MCF 10A (cell line): ENCODE results near the gene MAK. TPM values are rescaled to one million over a fixed set of nuclear protein-coding genes. Genes with fewer than 3 reads are reported as not detected.
"Not testable (repeated sequence)": the region's sequence is repeated elsewhere in the genome, so short reads cannot be mapped to it uniquely, and the experiment has no call there.

Experiments
- BruUV-seq: library from RNA; stranded (reverse); fragments of 400-500 nt; replicated peaks from 2 replicates; lab custom pipeline; 2021; lab: Mats Ljungman, UMichigan
- CTCF ChIA-PET: fragments of 300-600 bp; sonication (Branson Sonifier 250); formaldehyde crosslinking; extraction: SDS; loops from one replicate; lab custom pipeline; 2021; ENCODE audit warnings: antibody characterized with exemption, inconsistent platforms; lab: Yijun Ruan, JAX
- POLR2A ChIA-PET: fragments of 300-600, 350-650 bp; sonication (Branson Sonifier 250); formaldehyde crosslinking; extraction: SDS; loops from one replicate; lab custom pipeline; 2020; ENCODE audit warnings: antibody characterized with exemption, inconsistent platforms; lab: Yijun Ruan, JAX
- DNase-seq: peaks from one replicate; pipeline ENCODE4 v3.0.0-alpha.2; 2018; ENCODE audit not compliant: unreplicated experiment
- H3K27ac Mint-ChIP-seq: one replicate; pipeline ENCODE4 v1.8.0; 2022; ENCODE audit warnings: mild to moderate bottlenecking, low read depth, mixed read lengths; ENCODE audit not compliant: unreplicated experiment
- H3K27me3 Mint-ChIP-seq: one replicate; pipeline ENCODE4 v1.8.0; 2022; ENCODE audit warnings: mixed read lengths; ENCODE audit not compliant: insufficient read depth, unreplicated experiment
- H3K36me3 Mint-ChIP-seq: one replicate; pipeline ENCODE4 v1.8.0; 2022; ENCODE audit warnings: mild to moderate bottlenecking, moderate library complexity, mixed read lengths; ENCODE audit not compliant: insufficient read depth, unreplicated experiment
- H3K4me1 Mint-ChIP-seq: one replicate; pipeline ENCODE4 v1.8.0; 2022; ENCODE audit warnings: mixed read lengths; ENCODE audit not compliant: insufficient read depth, unreplicated experiment
- H3K4me3 Mint-ChIP-seq: one replicate; pipeline ENCODE4 v1.8.0; 2022; ENCODE audit warnings: mild to moderate bottlenecking, moderate library complexity, mixed read lengths; ENCODE audit not compliant: unreplicated experiment
- H3K9me3 Mint-ChIP-seq: one replicate; pipeline ENCODE4 v1.8.0; 2022; ENCODE audit warnings: mixed read lengths; ENCODE audit not compliant: unreplicated experiment
- CTCF ChIP-seq: fragments of 200-600 bp; IDR thresholded peaks from one replicate; pipeline ENCODE4 v1.8.0; 2022; ENCODE audit warnings: antibody characterized with exemption, mild to moderate bottlenecking; ENCODE audit not compliant: unreplicated experiment
- intact Hi-C: fragments of 100-400 bp; cut with micrococcal nuclease; formaldehyde crosslinking; loops from 2 replicates; pipeline ENCODE4 v1.14.1; 2022
- total RNA-seq: library from RNA; stranded (reverse); gene quantifications from 2 replicates; pipeline ENCODE4 v1.2.3, GENCODE V29; 2022

MAK gene
- total RNA-seq, 1 experiment from 2014 or later: not detected

DNA sequence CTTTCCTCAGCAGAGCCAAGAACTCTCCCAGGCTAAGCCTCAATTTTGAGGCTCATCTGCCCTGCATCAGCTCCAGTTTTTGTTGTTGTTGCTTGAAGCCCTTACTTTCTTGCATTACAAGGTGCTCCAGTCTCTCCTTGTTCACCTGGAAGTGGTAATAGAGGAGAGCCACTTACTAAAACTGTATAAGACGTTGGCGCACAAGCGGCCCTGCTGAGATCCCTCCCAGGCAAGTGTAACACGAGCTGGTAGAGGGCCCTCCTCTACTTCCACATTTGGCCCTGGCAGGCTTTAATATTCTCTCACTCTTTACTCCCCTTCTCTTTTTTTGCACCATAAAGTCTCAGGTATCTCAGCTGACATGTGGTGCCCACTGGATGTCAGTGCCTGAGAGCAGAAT, 24.0 kb upstream of the MAK start:
- H3K4me1 Mint-ChIP-seq: no peaks in the 10 kb centered on the region
- H3K27ac Mint-ChIP-seq: no peak overlapping the region
- CTCF ChIA-PET: interaction anchor here (0.6 to 1.2 kb wide), 2 partner anchors 21 to 634 kb away, joined by 3 read pairs; no protein-coding TSS in a partner anchor
- H3K9me3 Mint-ChIP-seq: no peaks in the 10 kb centered on the region
- no peaks in the 10 kb centered on the region for H3K27me3 Mint-ChIP-seq
- no peak overlapping the region for H3K4me3 Mint-ChIP-seq
- H3K36me3 Mint-ChIP-seq: no peaks in the 10 kb centered on the region
- POLR2A ChIA-PET: no interaction called here
- DNase-seq: no peak
- TF ChIP-seq CTCF: no peak
- intact Hi-C loops: no loop called here
- BruUV-seq: no TSS peak

GRCh38 chr6:10861086-10861485, 22.7 kb upstream of the MAK start:
- CTCF ChIA-PET: interaction anchor here (1.2 kb wide), 1 partner anchor 20 kb away, joined by 3 read pairs; no protein-coding TSS in a partner anchor
- BruUV-seq: no TSS peak

GRCh38 chr6:10857259-10857658, 18.9 kb upstream of the MAK start:
- H3K27me3 Mint-ChIP-seq: no peaks in the 10 kb centered on the region
- POLR2A ChIA-PET: interaction anchor here (0.6 kb wide), 1 partner anchor 375 kb away, joined by 3 read pairs; the partner anchor contains the start of gene NEDD9
- no peak for TF ChIP-seq CTCF
- DNase-seq: no peak
- no peak overlapping the region for H3K27ac Mint-ChIP-seq
- H3K4me3 Mint-ChIP-seq: no peak overlapping the region
- intact Hi-C loops: no loop called here
- peaks cover 14% of the 10 kb centered on the region for H3K9me3 Mint-ChIP-seq
- no TSS peak for BruUV-seq
- CTCF ChIA-PET: interaction anchor here (1.7 kb wide), 1 partner anchor 9 kb away, joined by 7 read pairs; no protein-coding TSS in a partner anchor
- no peaks in the 10 kb centered on the region for H3K36me3 Mint-ChIP-seq
- H3K4me1 Mint-ChIP-seq: no peaks in the 10 kb centered on the region

More at GRCh38 chr6:10861086-10861485, 22.7 kb upstream of the MAK start:
- DNase-seq: no peak
- H3K9me3 Mint-ChIP-seq: no peaks in the 10 kb centered on the region
- POLR2A ChIA-PET: no interaction called here
- no peak for TF ChIP-seq CTCF
- H3K4me1 Mint-ChIP-seq: no peaks in the 10 kb centered on the region
- H3K36me3 Mint-ChIP-seq: no peaks in the 10 kb centered on the region
- H3K27ac Mint-ChIP-seq: no peak overlapping the region
- no peak overlapping the region for H3K4me3 Mint-ChIP-seq
- intact Hi-C loops: no loop called here
- H3K27me3 Mint-ChIP-seq: no peaks in the 10 kb centered on the region

GRCh38 chr6:10854922-10855632, 16.7 kb upstream of the MAK start:
- no peaks in the 10 kb centered on the region for H3K27me3 Mint-ChIP-seq
- no peaks in the 10 kb centered on the region for H3K36me3 Mint-ChIP-seq
- H3K9me3 Mint-ChIP-seq: peaks cover 14% of the 10 kb centered on the region
- no peaks in the 10 kb centered on the region for H3K4me1 Mint-ChIP-seq
- intact Hi-C loops: no loop called here
- ChIA-PET CTCF (no interaction called here), POLR2A (no interaction called here)
- TF ChIP-seq CTCF: no peak
- BruUV-seq: no TSS peak
- no peak for DNase-seq
- no peak overlapping the region for H3K27ac Mint-ChIP-seq
- H3K4me3 Mint-ChIP-seq: no peak overlapping the region

- H3K9me3 Mint-ChIP-seq: peaks cover 14% of the 10 kb centered on the region
Observed at GRCh38 chr6:10853849-10854300, 15.5 kb upstream of the MAK start.

More at GRCh38 chr6:10853849-10854300, 15.5 kb upstream of the MAK start:
- DNase-seq, CTCF ChIA-PET, H3K4me3 Mint-ChIP-seq, H3K27me3 Mint-ChIP-seq, H3K27ac Mint-ChIP-seq, intact Hi-C loops, H3K4me1 Mint-ChIP-seq, BruUV-seq, H3K36me3 Mint-ChIP-seq: not testable (repeated sequence)
- POLR2A ChIA-PET: interaction anchor here (0.6 kb wide), 1 partner anchor 17 kb away, joined by 3 read pairs; no protein-coding TSS in a partner anchor
